ENCODE results near the gene LTBP3.

GRCh38 chr11:65524741-65525545, 33.2 kb downstream of the LTBP3 start, which contains the start of gene SCYL1:
- TF ChIP-seq CTCF (IDR thresholded peaks at IDR 0.05) (no peak), POLR2A (IDR thresholded peaks at IDR 0.05) (no peak)
